Right atrium auricular region (tissue), 2 donors: ENCODE results near the gene CHIT1. TPM values are rescaled to one million over a fixed set of nuclear protein-coding genes. Genes with fewer than 3 reads are reported as not detected.

Experiments
- DNase-seq: peaks from one replicate; pipeline ENCODE4 v3.0.0-alpha.2; 2019; ENCODE audit warnings: low spot score
- H3K27ac ChIP-seq, 2 donors: fragments of 200-600 bp; sonication (generic); 1 replicate in 1 of 2; 2 replicates in 1 of 2; pipeline ENCODE4 v1.5.1; 2016 to 2019
- H3K27me3 ChIP-seq, 2 donors: fragments of 200-600 bp; sonication (generic); one replicate each; pipeline versions ENCODE4 v1.5.1 to v1.6.0; 2017 to 2019
- H3K36me3 ChIP-seq: fragments of 200-600 bp; sonication (generic); one replicate; pipeline ENCODE4 v1.5.1; 2016
- H3K4me1 ChIP-seq, 2 donors: fragments of 200-600 bp; sonication (generic); one replicate each; pipeline versions ENCODE4 v1.5.1 to v1.6.0; 2017 to 2019
- H3K4me3 ChIP-seq, 2 donors: fragments of 200-600 bp; sonication (generic); 1 replicate in 1 of 2; 2 replicates in 1 of 2; pipeline ENCODE4 v1.5.1; 2017 to 2019; ENCODE audit warnings: mild to moderate bottlenecking in 1 of 2, moderate library complexity in 1 of 2
- H3K9me3 ChIP-seq, 2 donors: fragments of 200-600 bp; sonication (generic); one replicate each; pipeline ENCODE4 v1.5.1; 2019
- total RNA-seq, 2 donors: library from RNA; depleted of rRNA; stranded (reverse); fragments of >200 nt; gene quantifications; one replicate each; pipeline ENCODE4 v1.1.0, GENCODE V29; 2016
- TF ChIP-seq, protein P1 (sequence below), 2 donors: fragments of 200-600 bp; sonication (generic); IDR thresholded peaks; one replicate each; pipeline ENCODE4 v1.5.1; 2019; ENCODE audit warnings: antibody characterized with exemption in 2 of 2

CHIT1 gene
- total RNA-seq, 2 donors from 2014 or later = not detected

- Histone ChIP-seq H3K27me3 (no peaks in the 10 kb centered on the region), H3K36me3 (no peaks in the 10 kb centered on the region), H3K4me3 (no peak overlapping the region), H3K4me1 (peaks cover 0 to 7% of the 10 kb centered on the region in 2 donors), H3K27ac (no peak overlapping the region), H3K9me3 (no peaks in the 10 kb centered on the region)
- TF ChIP-seq, protein P1, sequence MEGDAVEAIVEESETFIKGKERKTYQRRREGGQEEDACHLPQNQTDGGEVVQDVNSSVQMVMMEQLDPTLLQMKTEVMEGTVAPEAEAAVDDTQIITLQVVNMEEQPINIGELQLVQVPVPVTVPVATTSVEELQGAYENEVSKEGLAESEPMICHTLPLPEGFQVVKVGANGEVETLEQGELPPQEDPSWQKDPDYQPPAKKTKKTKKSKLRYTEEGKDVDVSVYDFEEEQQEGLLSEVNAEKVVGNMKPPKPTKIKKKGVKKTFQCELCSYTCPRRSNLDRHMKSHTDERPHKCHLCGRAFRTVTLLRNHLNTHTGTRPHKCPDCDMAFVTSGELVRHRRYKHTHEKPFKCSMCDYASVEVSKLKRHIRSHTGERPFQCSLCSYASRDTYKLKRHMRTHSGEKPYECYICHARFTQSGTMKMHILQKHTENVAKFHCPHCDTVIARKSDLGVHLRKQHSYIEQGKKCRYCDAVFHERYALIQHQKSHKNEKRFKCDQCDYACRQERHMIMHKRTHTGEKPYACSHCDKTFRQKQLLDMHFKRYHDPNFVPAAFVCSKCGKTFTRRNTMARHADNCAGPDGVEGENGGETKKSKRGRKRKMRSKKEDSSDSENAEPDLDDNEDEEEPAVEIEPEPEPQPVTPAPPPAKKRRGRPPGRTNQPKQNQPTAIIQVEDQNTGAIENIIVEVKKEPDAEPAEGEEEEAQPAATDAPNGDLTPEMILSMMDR (IDR thresholded peaks at IDR 0.05) = no peak
- no peak for DNase-seq
Measured at GRCh38 chr1:203187689-203188264, 41.7 kb downstream of the CHIT1 start.

- H3K27ac ChIP-seq = no peak overlapping the region
- peaks cover 0 to 7% of the 10 kb centered on the region in 2 donors for H3K4me1 ChIP-seq
- H3K27me3 ChIP-seq = no peaks in the 10 kb centered on the region
- no peak for DNase-seq
- H3K4me3 ChIP-seq = no peak overlapping the region
- TF ChIP-seq, protein P1 (IDR thresholded peaks at IDR 0.05) = no peak
- no peaks in the 10 kb centered on the region for H3K36me3 ChIP-seq
- no peaks in the 10 kb centered on the region for H3K9me3 ChIP-seq
Measured at GRCh38 chr1:203187304-203187685, 42.2 kb downstream of the CHIT1 start.

GRCh38 chr1:203186446-203187303 is 42.8 kb downstream of the CHIT1 start, which contains the start of gene CHI3L1:
CHI3L1 (minus strand) TSS chr1:203186704; CDS start chr1:203186623, 81 bp downstream.
- Histone ChIP-seq H3K27me3 (no peaks in the 10 kb centered on the region), H3K4me3 (no peak within 1 kb of the TSS), H3K36me3 (no peaks in the 10 kb centered on the region), H3K9me3 (no peaks in the 10 kb centered on the region), H3K27ac (no peak within 1 kb of the TSS), H3K4me1 (peaks cover 0 to 7% of the 10 kb centered on the region in 2 donors)
- TF ChIP-seq, protein P1 (IDR thresholded peaks at IDR 0.05) = no peak
- DNase-seq = no peak

DNA sequence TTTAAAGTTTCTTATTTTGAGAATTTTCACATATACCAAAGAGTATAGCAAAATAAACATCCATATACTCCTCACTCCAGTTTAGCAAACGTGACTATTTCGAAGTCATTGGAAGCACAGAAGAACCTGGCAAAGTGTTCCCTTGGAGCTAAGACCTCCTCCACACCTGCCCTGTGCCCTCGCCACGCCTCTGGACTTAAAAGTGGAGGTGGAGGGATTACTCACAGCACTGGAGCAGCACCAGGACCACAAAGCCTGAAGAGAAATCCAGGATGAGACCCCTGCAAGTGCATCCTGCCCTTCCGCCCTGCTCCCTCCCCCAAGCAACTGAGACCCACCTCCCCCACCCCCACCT is 43.4 kb downstream of the CHIT1 start:
- TF ChIP-seq, protein P1 (IDR thresholded peaks at IDR 0.05) = no peak
- Histone ChIP-seq H3K9me3 (no peaks in the 10 kb centered on the region), H3K27me3 (no peaks in the 10 kb centered on the region), H3K36me3 (no peaks in the 10 kb centered on the region), H3K4me3 (no peak overlapping the region), H3K27ac (no peak overlapping the region), H3K4me1 (peaks cover 0 to 7% of the 10 kb centered on the region in 2 donors)
- DNase-seq = no peak

DNA sequence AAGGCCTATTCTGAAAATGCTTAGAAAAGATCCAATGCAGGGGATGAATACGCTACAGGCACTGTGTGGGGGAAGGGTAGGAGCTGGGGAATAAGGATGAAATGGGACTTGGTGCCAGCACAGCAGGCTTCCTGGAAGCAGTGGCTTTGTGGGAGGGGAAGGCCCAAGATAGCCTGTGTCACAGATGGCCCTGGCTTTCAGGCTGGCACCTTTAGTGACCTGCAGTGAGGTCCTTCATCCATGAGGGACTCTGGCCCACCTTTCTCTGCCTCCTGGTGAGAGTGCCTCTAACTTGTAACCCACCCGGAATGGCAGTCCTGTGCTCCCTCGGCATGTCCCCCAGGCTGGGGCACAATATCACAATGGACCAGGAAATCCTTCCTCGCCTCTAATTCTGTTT is 43.9 kb downstream of the CHIT1 start:
- H3K27me3 ChIP-seq = no peaks in the 10 kb centered on the region
- no peak overlapping the region for H3K27ac ChIP-seq
- H3K36me3 ChIP-seq = no peaks in the 10 kb centered on the region
- DNase-seq = no peak
- no peak overlapping the region for H3K4me3 ChIP-seq
- peaks cover 0 to 7% of the 10 kb centered on the region in 2 donors for H3K4me1 ChIP-seq
- TF ChIP-seq, protein P1 (IDR thresholded peaks at IDR 0.05) = no peak
- no peaks in the 10 kb centered on the region for H3K9me3 ChIP-seq
